GM12801 (cell line): ENCODE results near the gene GYPA.
"Not testable (repeated sequence)": the region's sequence is repeated elsewhere in the genome, so short reads cannot be mapped to it uniquely, and the experiment has no call there.

Experiments used
- CTCF ChIP-seq: IDR thresholded peaks from one replicate; pipeline ENCODE4 v1.5.1; 2011; ENCODE audit warnings: control low read depth; ENCODE audit not compliant: insufficient read length; ENCODE audit errors: extremely low read depth

GYPA gene

GRCh38 chr4:144140594-144141295 lies at the start of gene GYPA:
Gene GYPA, minus strand, starts transcription at chr4:144140718. Its CDS starts 83 bp downstream, at chr4:144140635.
- TF ChIP-seq CTCF, result not testable (repeated sequence)

- no peak for TF ChIP-seq CTCF
Measured at GRCh38 chr4:144190009-144190408, 49.5 kb upstream of the GYPA start.

GRCh38 chr4:144189121-144189520 lies 48.6 kb upstream of the GYPA start:
- no peak for TF ChIP-seq CTCF

- TF ChIP-seq CTCF, result no peak
Measured at GRCh38 chr4:144185086-144185485, 44.6 kb upstream of the GYPA start.

GRCh38 chr4:144183165-144183564 lies 42.6 kb upstream of the GYPA start:
- TF ChIP-seq CTCF, result no peak

GRCh38 chr4:144181391-144181790 lies 40.9 kb upstream of the GYPA start:
- no peak for TF ChIP-seq CTCF

- no peak for TF ChIP-seq CTCF
Measured at GRCh38 chr4:144179152-144179739, 38.7 kb upstream of the GYPA start.
